Tibial nerve (tissue), 4 donors: Measurements from ENCODE around the gene WDR18.

Experiments used
- EP300 ChIP-seq, 2 donors: sonication (generic); formaldehyde crosslinking; IDR thresholded peaks; one replicate each; pipeline ENCODE4 v1.6.1; 2017; ENCODE audit warnings: antibody characterized with exemption in 2 of 2, mild to moderate bottlenecking in 1 of 2
- POLR2A ChIP-seq, 2 donors: fragments of 450-650 bp; IDR thresholded peaks; one replicate each; pipeline ENCODE4 v1.6.1; 2017; ENCODE audit warnings: antibody characterized with exemption in 2 of 2, mild to moderate bottlenecking in 2 of 2, moderate library complexity in 2 of 2
- TF ChIP-seq, protein P1 (sequence below), 5 experiments: fragments of 200-600 bp in 3 of 5; fragments of 450-650 bp in 2 of 5; sonication (generic) in 3 of 5; IDR thresholded peaks; one replicate each; pipeline ENCODE4 v1.5.1; 2016 to 2019; ENCODE audit warnings: antibody characterized with exemption in 5 of 5, mild to moderate bottlenecking in 3 of 5, moderate library complexity in 2 of 5

DNA sequence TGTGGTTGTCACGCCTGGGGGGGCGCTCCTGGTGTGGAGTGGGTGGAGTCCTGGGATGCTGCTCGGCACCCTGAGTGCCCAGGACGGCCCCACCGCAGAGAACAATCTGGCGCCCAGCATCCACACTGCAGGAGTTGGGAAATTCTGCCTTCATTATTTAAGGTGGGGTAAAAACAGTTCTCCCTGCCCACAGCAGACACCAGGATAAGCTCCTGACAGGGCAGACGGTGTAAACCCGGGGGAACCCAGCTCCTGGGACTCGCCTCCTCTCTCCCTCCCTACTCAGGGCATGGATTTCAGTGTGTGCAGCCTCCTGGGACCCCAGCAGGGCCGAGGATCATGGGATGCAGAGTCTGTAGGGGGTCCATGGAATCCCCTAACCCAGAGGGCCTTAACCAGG, 7.7 kb upstream of the WDR18 start:
- TF ChIP-seq POLR2A (IDR thresholded peaks at IDR 0.05) (no peak), EP300 (IDR thresholded peaks at IDR 0.05) (no peak)
- TF ChIP-seq, protein P1, sequence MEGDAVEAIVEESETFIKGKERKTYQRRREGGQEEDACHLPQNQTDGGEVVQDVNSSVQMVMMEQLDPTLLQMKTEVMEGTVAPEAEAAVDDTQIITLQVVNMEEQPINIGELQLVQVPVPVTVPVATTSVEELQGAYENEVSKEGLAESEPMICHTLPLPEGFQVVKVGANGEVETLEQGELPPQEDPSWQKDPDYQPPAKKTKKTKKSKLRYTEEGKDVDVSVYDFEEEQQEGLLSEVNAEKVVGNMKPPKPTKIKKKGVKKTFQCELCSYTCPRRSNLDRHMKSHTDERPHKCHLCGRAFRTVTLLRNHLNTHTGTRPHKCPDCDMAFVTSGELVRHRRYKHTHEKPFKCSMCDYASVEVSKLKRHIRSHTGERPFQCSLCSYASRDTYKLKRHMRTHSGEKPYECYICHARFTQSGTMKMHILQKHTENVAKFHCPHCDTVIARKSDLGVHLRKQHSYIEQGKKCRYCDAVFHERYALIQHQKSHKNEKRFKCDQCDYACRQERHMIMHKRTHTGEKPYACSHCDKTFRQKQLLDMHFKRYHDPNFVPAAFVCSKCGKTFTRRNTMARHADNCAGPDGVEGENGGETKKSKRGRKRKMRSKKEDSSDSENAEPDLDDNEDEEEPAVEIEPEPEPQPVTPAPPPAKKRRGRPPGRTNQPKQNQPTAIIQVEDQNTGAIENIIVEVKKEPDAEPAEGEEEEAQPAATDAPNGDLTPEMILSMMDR (IDR thresholded peaks at IDR 0.05) = no peak
